HepG2 (cell line): ENCODE results near the gene TRPC3. TPM values are rescaled to one million over a fixed set of nuclear protein-coding genes. Genes with fewer than 3 reads are reported as not detected.

Source experiments
- ATAC-seq: fragments of 200-7000 bp; cut with Tn5 transposase; 3 replicates; pipeline ENCODE4 v1.9.1; 2020; ENCODE audit warnings: mild to moderate bottlenecking, moderate library complexity
- BruUV-seq: library from RNA; stranded (reverse); fragments of 400-500 nt; replicated peaks from 2 replicates; lab custom pipeline; 2021; lab: Mats Ljungman, UMichigan
- CTCF ChIA-PET: fragments of 300-600 bp; formaldehyde crosslinking; extraction: SDS; loops from one replicate; lab custom pipeline; 2021; ENCODE audit warnings: low total read pairs, inconsistent platforms, low intra/inter-chr PET ratio; lab: Yijun Ruan, JAX
- POLR2A ChIA-PET: fragments of 350-600 bp; sonication (Branson Sonifier 250); formaldehyde crosslinking; loops from one replicate; lab custom pipeline; 2020; ENCODE audit warnings: antibody characterized with exemption, inconsistent platforms; lab: Yijun Ruan, JAX
- DNase-seq: peaks from one replicate; pipeline ENCODE4 v3.0.0-alpha.2; 2015; ENCODE audit warnings: low spot score
- FAIRE-seq: peaks from 3 replicates; lab custom pipeline; 2011; peaks lifted over from hg19 to GRCh38; lab: Jason Lieb, UNC
- H2AFZ ChIP-seq: one replicate; pipeline ENCODE4 v1.6.1; 2011; ENCODE audit warnings: low read length, inconsistent platforms
- H3K27ac ChIP-seq: fragments of 300-600 bp; 3 replicates; pipeline ENCODE4 v1.8.0; 2011; ENCODE audit warnings: mixed run types, mild to moderate bottlenecking, mixed read lengths, low read length, inconsistent platforms; ENCODE audit not compliant: insufficient read depth; ENCODE audit errors: extremely low read length
- H3K27me3 ChIP-seq, 2 experiments: fragments of 200-600 bp in 1 of 2; 2 replicates in 1 of 2; 3 replicates in 1 of 2; pipeline versions ENCODE4 v1.6.0 to v1.8.0; 2011; ENCODE audit warnings: low read length in 2 of 2, mild to moderate bottlenecking in 2 of 2, moderate library complexity in 2 of 2, inconsistent platforms in 1 of 2; ENCODE audit not compliant: insufficient read depth in 2 of 2, control insufficient read depth in 1 of 2
- H3K36me3 ChIP-seq, 2 experiments: fragments of 200-600 bp in 1 of 2; replicated peaks in 1 of 2; 2 replicates in 1 of 2; 3 replicates in 1 of 2; pipeline versions ENCODE4 v1.5.1 to v1.8.0; 2011; ENCODE audit warnings: low read length in 2 of 2, inconsistent platforms in 1 of 2; ENCODE audit not compliant: insufficient read depth in 2 of 2, control insufficient read depth in 1 of 2
- H3K4me1 ChIP-seq: 2 replicates; pipeline ENCODE4 v1.5.1; 2012; ENCODE audit warnings: low read length, inconsistent platforms; ENCODE audit not compliant: insufficient read depth
- H3K4me2 ChIP-seq: 2 replicates; pipeline ENCODE4 v1.6.0; 2011; ENCODE audit warnings: low read depth, low read length, inconsistent platforms
- H3K4me3 ChIP-seq, 3 experiments: fragments of 200-600 bp in 1 of 3; sonication (generic), shearing (Covaris generic) in 1 of 3; replicated peaks in 1 of 3; 2 replicates each; pipeline ENCODE4 v1.5.1; 2011 to 2016; ENCODE audit warnings: low read length in 3 of 3, inconsistent platforms in 2 of 3, low read depth in 2 of 3, mild to moderate bottlenecking in 2 of 3, control low read depth in 1 of 3, mixed read lengths in 1 of 3; ENCODE audit not compliant: insufficient read depth in 1 of 3
- H3K79me2 ChIP-seq: one replicate; pipeline ENCODE4 v1.6.1; 2011; ENCODE audit warnings: low read length, inconsistent platforms; ENCODE audit not compliant: insufficient read depth
- H3K9ac ChIP-seq: 2 replicates; pipeline ENCODE4 v1.6.0; 2011; ENCODE audit warnings: mild to moderate bottlenecking, low read depth, low read length, inconsistent platforms; ENCODE audit not compliant: insufficient read depth
- H3K9me3 ChIP-seq: 2 replicates; pipeline ENCODE4 v1.5.1; 2012; ENCODE audit warnings: mild to moderate bottlenecking, low read length
- H4K20me1 ChIP-seq: 2 replicates; pipeline ENCODE4 v1.6.0; 2011; ENCODE audit warnings: inconsistent platforms, mild to moderate bottlenecking, low read length, moderate library complexity; ENCODE audit not compliant: insufficient read depth
- CEBPB ChIP-seq: IDR thresholded peaks from 2 replicates; pipeline ENCODE4 v1.6.1; 2011; ENCODE audit warnings: low read depth, low read length, improper control_type of control experiment, borderline replicate concordance
- DMTF1 ChIP-seq: sonication (generic); formaldehyde crosslinking; IDR thresholded peaks from 2 replicates; pipeline ENCODE4 v1.4.0; 2020; ENCODE audit warnings: mild to moderate bottlenecking, missing genetic modification reagents
- KDM2A ChIP-seq: sonication (generic); formaldehyde crosslinking; IDR thresholded peaks from 2 replicates; pipeline ENCODE4 v1.4.0; 2020; ENCODE audit warnings: low read depth, missing genetic modification reagents, borderline replicate concordance
- MBNL3 ChIP-seq: fragments of 250-450 bp; sonication (Bioruptor Pico); conservative IDR thresholded peaks from 2 replicates; pipeline ENCODE4 v1.8.0; 2022; ENCODE audit warnings: mild to moderate bottlenecking, inconsistent platforms
- ZFYVE20 ChIP-seq: sonication (generic); formaldehyde crosslinking; IDR thresholded peaks from 2 replicates; pipeline ENCODE4 v1.8.0; 2023; ENCODE audit warnings: low read depth, mild to moderate bottlenecking, moderate library complexity, missing genetic modification reagents, borderline replicate concordance
- ZNF83 ChIP-seq: sonication (generic); formaldehyde crosslinking; IDR thresholded peaks from 2 replicates; pipeline ENCODE4 v1.4.0; 2020; ENCODE audit warnings: missing genetic modification reagents, mild to moderate bottlenecking, borderline replicate concordance
- WGBS: methylation state at CpG from one replicate; pipeline ENCODE4 v1.1.6; 2017; ENCODE audit warnings: low lambda C conversion rate; 5-methylcytosine and 5-hydroxymethylcytosine counted together
- in situ Hi-C: cut with HindIII; loops from 2 replicates; pipeline ENCODE4 v1.10.0; 2017; ENCODE audit warnings: low pct_unique_long_range_greater_than_20kb; ENCODE audit not compliant: extremely low pct_ligation_motif_present
- intact Hi-C: fragments of 100-400 bp; cut with micrococcal nuclease; formaldehyde crosslinking; loops from one replicate; pipeline ENCODE4 v1.10.0; 2022; ENCODE audit not compliant: unreplicated experiment
- polyA plus RNA-seq, 8 experiments: library from polyadenylated mRNA; depleted of rRNA in 3 of 8; stranded (reverse) in 7 of 8; unstranded in 1 of 8; fragments of >200 nt; fragmentation: Illumina TruSeq in 4 of 8; extraction: Trizol in 4 of 8; gene quantifications; 2 replicates each; pipeline versions ENCODE4 v1.2.1 to v1.2.3, GENCODE V29; 2011 to 2016; ENCODE audit warnings: low read depth in 4 of 8, missing spikeins in 1 of 8, mixed read lengths in 1 of 8; ENCODE audit not compliant: insufficient read depth in 1 of 8
- total RNA-seq, 5 experiments: library from RNA; depleted of rRNA; stranded (reverse); fragments of >200 nt; fragmentation: Illumina TruSeq; extraction: Trizol; gene quantifications; 2 replicates each; pipeline ENCODE4 v1.2.3, GENCODE V29; 2016; ENCODE audit warnings: low read depth in 1 of 5

Gene TRPC3
- total and polyA plus RNA-seq, 2 of the 13 experiments (the other 11 are each of a cell fraction or from before 2014, with no cell fraction given) = not detected

GRCh38 chr4:121885115-121885514, 66.7 kb downstream of the TRPC3 start:
- no peak overlapping the region for H2AFZ ChIP-seq
- no peaks in the 10 kb centered on the region for H3K9me3 ChIP-seq
- no peaks in the 10 kb centered on the region for H3K36me3 ChIP-seq
- no peak overlapping the region for H3K4me3 ChIP-seq
- FAIRE-seq (no peak), ATAC-seq (no peak), DNase-seq (no peak)
- no peak overlapping the region for H3K4me2 ChIP-seq
- 65% methylated on average over 2 of the region's 2 CpGs for WGBS
- no peak overlapping the region for H3K27ac ChIP-seq
- in situ Hi-C loops (no loop called here), intact Hi-C loops (no loop called here)
- TF ChIP-seq ZFYVE20 (no peak), CEBPB (peak; percentile 62; the same call in 1 of the 2 replicates)
- no peak overlapping the region for H3K9ac ChIP-seq
- no TSS peak for BruUV-seq
- CTCF ChIA-PET = no interaction called here
- H3K4me1 ChIP-seq = no peaks in the 10 kb centered on the region
- no peaks in the 10 kb centered on the region for H3K79me2 ChIP-seq
- H4K20me1 ChIP-seq = no peaks in the 10 kb centered on the region
- peaks cover 0 to 5% of the 10 kb centered on the region in 2 experiments; a peak in 1 of 5 replicates for H3K27me3 ChIP-seq
- POLR2A ChIA-PET = no interaction called here

GRCh38 chr4:121881158-121881557, 70.7 kb downstream of the TRPC3 start:
- H3K9me3 ChIP-seq = no peaks in the 10 kb centered on the region
- whole genome bisulfite sequencing = 0% methylated on average over 3 of the region's 3 CpGs
- H3K4me2 ChIP-seq = no peak overlapping the region
- no peak overlapping the region for H3K9ac ChIP-seq
- no TSS peak for BruUV-seq
- no peak overlapping the region for H2AFZ ChIP-seq
- intact Hi-C loops = no loop called here
- POLR2A ChIA-PET = no interaction called here
- FAIRE-seq (no peak), ATAC-seq (no peak), DNase-seq (no peak)
- no peaks in the 10 kb centered on the region for H4K20me1 ChIP-seq
- TF ChIP-seq DMTF1 (CRISPR knock-in tag) = no peak
- TF ChIP-seq ZNF83 (CRISPR knock-in tag) = no peak
- no peak for TF ChIP-seq MBNL3 (CRISPR knock-in tag)
- TF ChIP-seq KDM2A (CRISPR knock-in tag) = no peak
- CTCF ChIA-PET = no interaction called here
- H3K27me3 ChIP-seq = 0 out of 5 replicates have a peak, but pooled peaks cover 0 to 5% of the 10 kb centered on the region in 2 experiments
- no peaks in the 10 kb centered on the region for H3K36me3 ChIP-seq
- in situ Hi-C loops = no loop called here
- H3K27ac ChIP-seq = no peak overlapping the region
- H3K4me1 ChIP-seq = no peaks in the 10 kb centered on the region
- H3K79me2 ChIP-seq = no peaks in the 10 kb centered on the region
- H3K4me3 ChIP-seq = no peak overlapping the region
